Osteoblast (primary cell): Measurements from ENCODE around the gene PIK3AP1. TPM values are rescaled to one million over a fixed set of nuclear protein-coding genes. Genes with fewer than 3 reads are reported as not detected.
A peak's percentile ranks its signal among the peaks of the same experiment; 100 is the strongest.

Experiments used
- DNase-seq: peaks from one replicate; pipeline ENCODE4 v3.0.0; 2011; ENCODE audit warnings: low spot score, mixed read lengths; ENCODE audit not compliant: insufficient read length; ENCODE audit errors: missing footprints
- H2AFZ ChIP-seq: 2 replicates; pipeline ENCODE4 v1.6.0; 2011; ENCODE audit warnings: mild to moderate bottlenecking, low read length
- H3K27ac ChIP-seq: 2 replicates; pipeline ENCODE4 v1.5.1; 2011; ENCODE audit warnings: mild to moderate bottlenecking, low read depth, low read length, moderate library complexity
- H3K27me3 ChIP-seq: 2 replicates; pipeline ENCODE4 v1.6.0; 2012; ENCODE audit warnings: mild to moderate bottlenecking, control low read depth, inconsistent platforms, low read length, moderate library complexity; ENCODE audit not compliant: insufficient read depth
- H3K36me3 ChIP-seq: 2 replicates; pipeline ENCODE4 v1.5.1; 2011; ENCODE audit warnings: mild to moderate bottlenecking, low read length, control low read depth, moderate library complexity; ENCODE audit not compliant: insufficient read depth
- H3K4me1 ChIP-seq: 2 replicates; pipeline ENCODE4 v1.5.1; 2011; ENCODE audit warnings: mild to moderate bottlenecking, low read length, control low read depth, moderate library complexity; ENCODE audit not compliant: insufficient read depth
- H3K4me2 ChIP-seq: 2 replicates; pipeline ENCODE4 v1.6.0; 2011; ENCODE audit warnings: mild to moderate bottlenecking, low read length; ENCODE audit not compliant: insufficient read depth
- H3K4me3 ChIP-seq: fragments of 200-600 bp; sonication (generic); 3 replicates; pipeline ENCODE4 v1.5.1; 2012; ENCODE audit warnings: mild to moderate bottlenecking, low read length, inconsistent platforms; ENCODE audit not compliant: insufficient read depth
- H3K79me2 ChIP-seq: 2 replicates; pipeline ENCODE4 v1.6.0; 2012; ENCODE audit warnings: mild to moderate bottlenecking, low read length, control low read depth, inconsistent platforms; ENCODE audit not compliant: insufficient read depth
- H3K9me3 ChIP-seq: 2 replicates; pipeline ENCODE4 v1.5.1; 2011; ENCODE audit warnings: low read depth, low read length, control low read depth
- H4K20me1 ChIP-seq: 2 replicates; pipeline ENCODE4 v1.6.0; 2012; ENCODE audit warnings: mild to moderate bottlenecking, low read length, control low read depth; ENCODE audit not compliant: insufficient read depth
- total RNA-seq: library from RNA; depleted of rRNA; stranded (reverse); fragments of >200 nt; gene quantifications from 2 replicates; pipeline ENCODE4 v1.2.3, GENCODE V29; 2012
- TF ChIP-seq, protein P1 (sequence below): IDR thresholded peaks from 2 replicates; pipeline ENCODE4 v1.5.1; 2011; ENCODE audit warnings: mild to moderate bottlenecking, low read depth, low read length, moderate library complexity; ENCODE audit errors: extremely low read depth

PIK3AP1 gene
- total RNA-seq, 1 donor, result 0.36 TPM

DNA sequence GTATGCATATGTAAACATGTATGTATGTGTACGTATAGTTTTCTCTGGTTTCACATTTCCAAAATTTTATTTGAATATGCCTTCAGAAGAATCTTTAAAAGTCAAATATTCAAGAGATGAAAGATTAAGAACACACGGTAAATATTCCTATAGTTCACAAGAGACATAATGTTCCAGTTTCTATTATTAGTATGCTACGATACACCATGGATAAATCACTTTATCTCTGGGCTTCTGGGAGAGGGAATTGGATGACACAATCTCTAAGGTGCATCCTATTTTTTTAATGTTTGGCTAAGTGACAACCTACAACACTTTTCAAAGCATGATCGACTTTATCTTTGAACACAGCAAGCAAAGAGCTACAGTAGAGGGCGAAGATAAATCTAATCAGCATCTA is 147.3 kb downstream of the PIK3AP1 start:
- Histone ChIP-seq H4K20me1 (peaks cover 54% of the 10 kb centered on the region), H3K36me3 (peaks cover 7% of the 10 kb centered on the region), H3K79me2 (peaks cover 98% of the 10 kb centered on the region), H3K4me2 (no peak overlapping the region), H2AFZ (no peak overlapping the region), H3K4me1 (no peaks in the 10 kb centered on the region), H3K27ac (no peak overlapping the region), H3K4me3 (no peak overlapping the region), H3K9me3 (no peaks in the 10 kb centered on the region), H3K27me3 (no peaks in the 10 kb centered on the region)
- TF ChIP-seq, protein P1, sequence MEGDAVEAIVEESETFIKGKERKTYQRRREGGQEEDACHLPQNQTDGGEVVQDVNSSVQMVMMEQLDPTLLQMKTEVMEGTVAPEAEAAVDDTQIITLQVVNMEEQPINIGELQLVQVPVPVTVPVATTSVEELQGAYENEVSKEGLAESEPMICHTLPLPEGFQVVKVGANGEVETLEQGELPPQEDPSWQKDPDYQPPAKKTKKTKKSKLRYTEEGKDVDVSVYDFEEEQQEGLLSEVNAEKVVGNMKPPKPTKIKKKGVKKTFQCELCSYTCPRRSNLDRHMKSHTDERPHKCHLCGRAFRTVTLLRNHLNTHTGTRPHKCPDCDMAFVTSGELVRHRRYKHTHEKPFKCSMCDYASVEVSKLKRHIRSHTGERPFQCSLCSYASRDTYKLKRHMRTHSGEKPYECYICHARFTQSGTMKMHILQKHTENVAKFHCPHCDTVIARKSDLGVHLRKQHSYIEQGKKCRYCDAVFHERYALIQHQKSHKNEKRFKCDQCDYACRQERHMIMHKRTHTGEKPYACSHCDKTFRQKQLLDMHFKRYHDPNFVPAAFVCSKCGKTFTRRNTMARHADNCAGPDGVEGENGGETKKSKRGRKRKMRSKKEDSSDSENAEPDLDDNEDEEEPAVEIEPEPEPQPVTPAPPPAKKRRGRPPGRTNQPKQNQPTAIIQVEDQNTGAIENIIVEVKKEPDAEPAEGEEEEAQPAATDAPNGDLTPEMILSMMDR, result no peak
- DNase-seq, result no peak

DNA sequence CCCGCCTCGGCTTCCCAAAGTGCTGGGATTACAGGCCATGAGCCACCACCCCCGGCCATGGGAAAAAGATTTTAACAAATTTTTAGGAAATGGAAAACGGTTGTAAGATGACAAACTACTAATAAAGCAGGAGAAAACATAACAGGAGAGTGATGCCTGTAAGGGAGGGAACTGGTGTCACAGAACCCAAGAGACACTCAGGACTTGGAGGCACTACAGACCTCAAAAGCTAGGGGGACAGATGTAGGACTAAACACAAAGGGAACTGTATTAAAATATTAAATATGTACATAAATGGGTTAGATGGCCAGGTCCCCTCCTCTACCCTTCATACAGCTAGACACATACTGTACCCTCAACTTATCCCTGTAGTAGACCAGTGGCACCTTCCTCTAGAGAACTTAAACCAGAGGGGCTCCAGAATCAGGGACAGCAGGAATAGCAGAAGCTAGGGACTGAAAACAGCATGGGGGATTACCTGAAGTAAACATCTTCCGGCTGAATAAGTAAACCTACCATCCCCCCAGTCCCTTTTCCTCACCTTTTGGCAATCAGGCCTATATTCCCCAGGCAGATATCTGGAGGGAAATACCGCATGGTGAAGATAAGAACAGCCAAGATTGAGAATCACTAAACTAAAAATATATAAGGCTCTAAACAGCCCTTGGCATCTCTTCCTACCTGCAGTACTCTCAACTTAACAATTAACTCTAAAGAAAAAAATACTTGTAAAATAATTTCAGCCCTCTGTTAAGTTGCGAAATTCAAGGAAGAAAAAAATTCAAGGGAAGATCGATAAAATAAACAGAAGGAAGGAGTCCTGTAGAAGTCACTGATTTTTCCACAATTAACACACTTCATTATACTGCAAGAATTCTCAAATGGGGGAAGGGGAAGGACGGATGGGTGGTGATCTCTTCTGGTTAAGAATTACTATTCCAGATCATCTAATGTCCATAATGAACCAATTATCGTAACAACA is 149.0 kb downstream of the PIK3AP1 start:
- Histone ChIP-seq H4K20me1 (peaks cover 47% of the 10 kb centered on the region), H3K4me3 (no peak overlapping the region), H3K4me2 (no peak overlapping the region), H3K36me3 (peaks cover 1% of the 10 kb centered on the region), H3K27me3 (no peaks in the 10 kb centered on the region), H3K79me2 (peaks cover 98% of the 10 kb centered on the region), H3K9me3 (no peaks in the 10 kb centered on the region), H3K27ac (no peak overlapping the region), H2AFZ (no peak overlapping the region), H3K4me1 (no peaks in the 10 kb centered on the region)
- TF ChIP-seq, protein P1, result no peak
- no peak for DNase-seq

DNA sequence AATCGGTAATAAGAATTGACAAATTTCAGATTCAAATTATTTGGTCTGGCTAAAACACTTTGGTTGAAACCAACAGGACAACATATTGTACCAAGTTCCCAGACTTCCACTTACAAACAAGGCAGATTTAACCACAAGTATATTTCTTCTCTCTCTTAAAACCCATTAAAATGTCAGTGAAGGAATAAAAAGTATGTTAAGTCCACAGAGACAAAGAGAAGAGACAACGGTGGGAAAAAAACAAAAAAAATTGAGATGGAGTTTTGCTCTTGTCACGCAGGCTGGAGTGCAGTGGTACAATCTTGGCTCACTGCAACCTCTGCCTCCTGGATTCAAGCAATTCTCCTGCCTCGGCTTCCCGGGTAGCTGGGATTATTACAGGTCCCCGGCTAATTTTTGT is 149.8 kb downstream of the PIK3AP1 start:
- no peak overlapping the region for H3K27ac ChIP-seq
- peaks cover 97% of the 10 kb centered on the region for H3K79me2 ChIP-seq
- H3K36me3 ChIP-seq, result no peaks in the 10 kb centered on the region
- TF ChIP-seq, protein P1, result no peak
- H3K4me1 ChIP-seq, result no peaks in the 10 kb centered on the region
- DNase-seq, result no peak
- H3K9me3 ChIP-seq, result no peaks in the 10 kb centered on the region
- no peak overlapping the region for H3K4me2 ChIP-seq
- H3K4me3 ChIP-seq, result no peak overlapping the region
- no peak overlapping the region for H2AFZ ChIP-seq
- peaks cover 50% of the 10 kb centered on the region for H4K20me1 ChIP-seq
- H3K27me3 ChIP-seq, result no peaks in the 10 kb centered on the region

DNA sequence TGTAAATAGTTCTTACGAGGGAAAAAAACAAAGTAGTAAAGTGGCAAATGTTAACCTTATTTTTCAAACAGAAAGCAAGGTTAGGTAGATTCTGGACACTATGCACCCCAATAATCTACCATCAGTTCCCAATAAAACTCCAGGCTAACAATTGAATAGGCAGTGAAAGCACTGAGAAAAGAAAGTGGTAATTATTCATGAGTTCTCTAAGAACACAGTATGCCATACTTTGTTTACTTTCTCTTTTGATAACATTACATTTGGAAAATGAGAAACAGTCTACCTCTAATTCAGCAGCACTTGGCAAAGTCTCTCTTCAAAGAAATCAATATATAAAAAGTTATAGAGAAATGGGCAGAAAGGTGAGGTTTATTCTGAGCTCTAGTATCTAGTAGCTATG is 151.9 kb downstream of the PIK3AP1 start:
- Histone ChIP-seq H3K27ac (no peak overlapping the region), H3K4me3 (no peak overlapping the region), H3K9me3 (no peaks in the 10 kb centered on the region), H3K79me2 (peaks cover 98% of the 10 kb centered on the region), H3K4me1 (no peaks in the 10 kb centered on the region), H3K4me2 (peak overlapping the region; percentile 24), H4K20me1 (peaks cover 65% of the 10 kb centered on the region), H3K27me3 (no peaks in the 10 kb centered on the region), H3K36me3 (peaks cover 6% of the 10 kb centered on the region), H2AFZ (no peak overlapping the region)
- DNase-seq, result no peak
- TF ChIP-seq, protein P1, result no peak
